ENCODE data around the gene GAB3. TPM values are rescaled to one million over a fixed set of nuclear protein-coding genes. Genes with fewer than 3 reads are reported as not detected.

The GAB3 gene
- polyA plus RNA-seq, 1 of the 3 experiments (the other 2 are of a cell fraction) = 4.5 TPM

GRCh38 chrX:154655346-154655745, 95.5 kb downstream of the GAB3 start (continued):
- TF ChIP-seq IRF3 (IDR thresholded peaks at IDR 0.05; ENCODE audit: low read depth, low read length) (no peak), ZBTB33 (IDR thresholded peaks at IDR 0.05; ENCODE audit: borderline replicate concordance, low read depth) (no peak)

- Histone ChIP-seq H2AFZ (ENCODE audit: low read depth) (no peak overlapping the region), H3K9ac (no peak overlapping the region), H3K79me2 (ENCODE audit: insufficient read depth) (no peaks in the 10 kb centered on the region), H4K20me1 (ENCODE audit: insufficient read depth) (no peaks in the 10 kb centered on the region), H3K36me3 (replicated peaks in 1 of 2; ENCODE audit: control insufficient read depth in 1 of 2, insufficient read depth in 2 of 2, low read length in 1 of 2) (no peaks in the 10 kb centered on the region), H3K27ac (ENCODE audit: low read depth in 2 of 2, low read length in 1 of 2) (no peak overlapping the region), H3F3A (replicated peaks; ENCODE audit: insufficient read depth) (no peaks in the 10 kb centered on the region), H3K9me2 (no peaks in the 10 kb centered on the region), H3K4me1 (ENCODE audit: control insufficient read depth in 1 of 2, insufficient read depth in 2 of 2, low read depth in 1 of 2, low read length in 1 of 2) (no peaks in the 10 kb centered on the region), H3K9me3 (no peaks in the 10 kb centered on the region), H3K4me2 (no peak overlapping the region), H3K4me3 (ENCODE audit: low read depth in 2 of 2, low read length in 1 of 2) (no peak overlapping the region), H3K27me3 (ENCODE audit: insufficient read depth) (peaks cover 14% of the 10 kb centered on the region; the same call in 1 of the 2 replicates)
- TF ChIP-seq TEAD4 (IDR thresholded peaks at IDR 0.05; ENCODE audit: borderline replicate concordance, insufficient read depth) = no peak
- no peak for TF ChIP-seq SIN3A (IDR thresholded peaks at IDR 0.05; ENCODE audit: borderline replicate concordance, low read depth, low read length)
- TF ChIP-seq NRF1 (IDR thresholded peaks at IDR 0.05; ENCODE audit: low read depth, low read length) = no peak
- WGBS (ENCODE audit: low lambda C conversion rate) = 51% methylated on average over 12 of the region's 15 CpGs
- no peak for DNase-seq
- ChIA-PET POLR2A (no interaction called here), CTCF (no interaction called here)
Measured at GRCh38 chrX:154654925-154655324, 96.0 kb downstream of the GAB3 start.

GRCh38 chrX:154654372-154654771, 96.5 kb downstream of the GAB3 start:
- WGBS (ENCODE audit: low lambda C conversion rate) = 31% methylated on average over 5 of the region's 10 CpGs
- Histone ChIP-seq H3K9me3 (no peaks in the 10 kb centered on the region), H3K9ac (no peak overlapping the region), H3K9me2 (no peaks in the 10 kb centered on the region), H3F3A (replicated peaks; ENCODE audit: insufficient read depth) (no peaks in the 10 kb centered on the region), H3K36me3 (replicated peaks in 1 of 2; ENCODE audit: control insufficient read depth in 1 of 2, insufficient read depth in 2 of 2, low read length in 1 of 2) (no peaks in the 10 kb centered on the region), H3K27me3 (ENCODE audit: insufficient read depth) (peaks cover 20% of the 10 kb centered on the region; the same call in 1 of the 2 replicates), H2AFZ (ENCODE audit: low read depth) (no peak overlapping the region), H3K4me2 (no peak overlapping the region), H4K20me1 (ENCODE audit: insufficient read depth) (no peaks in the 10 kb centered on the region), H3K79me2 (ENCODE audit: insufficient read depth) (no peaks in the 10 kb centered on the region), H3K4me3 (ENCODE audit: low read depth in 2 of 2, low read length in 1 of 2) (no peak overlapping the region), H3K4me1 (ENCODE audit: control insufficient read depth in 1 of 2, insufficient read depth in 2 of 2, low read depth in 1 of 2, low read length in 1 of 2) (no peaks in the 10 kb centered on the region), H3K27ac (ENCODE audit: low read depth in 2 of 2, low read length in 1 of 2) (no peak overlapping the region)
- CTCF ChIA-PET = no interaction called here
- no peak for DNase-seq
- POLR2A ChIA-PET = no interaction called here
- TF ChIP-seq ELF1 (IDR thresholded peaks at IDR 0.05) (no peak), MEF2A (IDR thresholded peaks at IDR 0.05; ENCODE audit: borderline replicate concordance, low read depth) (no peak), REST (IDR thresholded peaks at IDR 0.05; ENCODE audit: low read depth, low read length) (no peak), ZBTB33 (IDR thresholded peaks at IDR 0.05; ENCODE audit: borderline replicate concordance, low read depth) (no peak), TCF12 (IDR thresholded peaks at IDR 0.05) (no peak), CTCF (IDR thresholded peaks at IDR 0.05) (no peak), FOSL2 (IDR thresholded peaks at IDR 0.05; ENCODE audit: borderline replicate concordance, low read depth) (no peak), RXRA (IDR thresholded peaks at IDR 0.05; ENCODE audit: borderline replicate concordance, low read depth) (no peak), IRF3 (IDR thresholded peaks at IDR 0.05; ENCODE audit: low read depth, low read length) (no peak), SIN3A (IDR thresholded peaks at IDR 0.05; ENCODE audit: borderline replicate concordance, low read depth, low read length) (no peak)

Data from SK-N-SH (cell line).